Cardiac muscle cell (in vitro differentiated cells and primary cell): ENCODE measurements around the gene SLC4A8. TPM values are rescaled to one million over a fixed set of nuclear protein-coding genes. Genes with fewer than 3 reads are reported as not detected.

ENCODE experiments used
- DNase-seq, 2 donors: peaks; one replicate each; pipeline versions ENCODE4 v3.0.0 to v3.0.0-alpha.2; 2010 to 2017; ENCODE audit warnings: low read depth in 1 of 2, low spot score in 1 of 2
- H3K27ac ChIP-seq: fragments of 200-600 bp; sonication (generic); 2 replicates; pipeline ENCODE4 v1.5.1; 2016
- H3K27me3 ChIP-seq: fragments of 200-600 bp; sonication (generic); 2 replicates; pipeline ENCODE4 v1.6.0; 2016; ENCODE audit warnings: control low read depth
- H3K36me3 ChIP-seq: fragments of 200-600 bp; sonication (generic); 2 replicates; pipeline ENCODE4 v1.5.1; 2016; ENCODE audit warnings: control low read depth
- H3K4me1 ChIP-seq: fragments of 200-600 bp; sonication (generic); 2 replicates; pipeline ENCODE4 v1.8.1; 2017; ENCODE audit warnings: low read depth, mild to moderate bottlenecking, mixed run types
- H3K4me3 ChIP-seq: fragments of 200-600 bp; sonication (generic); 2 replicates; pipeline ENCODE4 v1.5.1; 2016; ENCODE audit warnings: mild to moderate bottlenecking
- H3K9me3 ChIP-seq: fragments of 200-600 bp; sonication (generic); 2 replicates; pipeline ENCODE4 v1.5.1; 2017; ENCODE audit warnings: low read depth, mild to moderate bottlenecking, control low read depth
- CTCF ChIP-seq: IDR thresholded peaks from 2 replicates; pipeline ENCODE4 v1.5.1; 2012; ENCODE audit warnings: low read depth, mild to moderate bottlenecking, low read length
- polyA plus RNA-seq: library from polyadenylated mRNA; unstranded; fragments of >200 nt; fragmentation: Nextera tagmentation; extraction: Ambion mirVana; gene quantifications from 2 replicates; pipeline ENCODE4 v1.2.1, GENCODE V29; 2016
- total RNA-seq: library from RNA; depleted of rRNA; stranded (reverse); fragments of >200 nt; gene quantifications from 2 replicates; pipeline ENCODE4 v1.2.3, GENCODE V29; 2016

The SLC4A8 gene
- total and polyA plus RNA-seq, 2 experiments from 2014 or later: 1.9 to 4.9 TPM

DNA sequence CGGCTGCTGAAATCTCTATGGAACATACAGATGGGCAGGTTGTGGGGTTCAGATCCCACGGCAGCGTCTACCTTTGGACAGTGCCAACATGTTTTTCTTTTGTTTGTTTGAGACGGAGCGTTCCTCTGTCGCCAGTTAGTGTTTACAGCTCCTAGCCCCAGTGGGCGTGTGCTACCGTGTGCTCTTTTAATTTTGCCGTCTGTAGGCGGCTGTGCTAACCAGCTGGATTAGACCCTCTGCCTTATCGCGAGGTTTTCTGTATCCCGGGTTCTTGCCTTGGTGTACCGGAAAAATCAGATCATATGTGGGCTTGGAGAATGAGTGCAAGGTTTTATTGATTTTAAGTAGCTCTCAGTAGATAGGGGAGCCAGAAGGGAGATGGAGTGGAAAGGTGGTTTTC lies 23.6 kb upstream of the SLC4A8 start:
- DNase-seq: no peak
- TF ChIP-seq CTCF: no peak

DNA sequence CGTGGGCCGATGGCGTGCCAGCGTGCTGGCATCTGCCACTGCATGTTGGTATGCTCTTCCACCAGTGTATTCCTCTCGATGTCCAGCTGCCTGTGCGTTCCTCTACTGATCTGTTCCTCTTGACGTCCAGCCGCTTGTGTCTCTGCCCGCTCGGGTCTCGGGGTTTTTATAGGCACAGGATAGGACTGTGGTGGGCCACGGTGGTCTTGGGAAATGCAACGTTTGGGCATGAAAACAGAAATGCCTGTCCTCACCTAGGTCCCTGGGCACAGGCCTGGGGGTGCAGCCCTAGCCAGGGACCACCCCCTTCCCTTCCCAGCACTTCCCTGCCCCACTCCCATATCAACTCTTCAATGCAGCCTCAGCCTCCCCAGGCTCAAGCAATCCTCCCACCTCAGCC lies 23.1 kb upstream of the SLC4A8 start:
- Histone ChIP-seq H3K36me3 (no peaks in the 10 kb centered on the region), H3K9me3 (no peaks in the 10 kb centered on the region), H3K4me3 (no peak overlapping the region), H3K27me3 (no peaks in the 10 kb centered on the region), H3K4me1 (no peaks in the 10 kb centered on the region), H3K27ac (no peak overlapping the region)
- no peak for TF ChIP-seq CTCF
- no peak for DNase-seq

More for the DNA sequence above, 23.6 kb upstream of the SLC4A8 start:
- Histone ChIP-seq H3K4me3 (no peak overlapping the region), H3K36me3 (no peaks in the 10 kb centered on the region), H3K27ac (no peak overlapping the region), H3K27me3 (no peaks in the 10 kb centered on the region), H3K9me3 (no peaks in the 10 kb centered on the region), H3K4me1 (no peaks in the 10 kb centered on the region)

- DNase-seq: no peak
- Histone ChIP-seq H3K4me3 (no peak overlapping the region), H3K27ac (no peak overlapping the region), H3K9me3 (no peaks in the 10 kb centered on the region), H3K4me1 (no peaks in the 10 kb centered on the region), H3K27me3 (no peaks in the 10 kb centered on the region), H3K36me3 (no peaks in the 10 kb centered on the region)
- no peak for TF ChIP-seq CTCF
Observed at GRCh38 chr12:51401900-51402299, 22.7 kb upstream of the SLC4A8 start.

GRCh38 chr12:51403159-51403558 lies 21.5 kb upstream of the SLC4A8 start:
- TF ChIP-seq CTCF: no peak
- Histone ChIP-seq H3K4me3 (no peak overlapping the region), H3K36me3 (no peaks in the 10 kb centered on the region), H3K4me1 (no peaks in the 10 kb centered on the region), H3K9me3 (no peaks in the 10 kb centered on the region), H3K27ac (no peak overlapping the region), H3K27me3 (no peaks in the 10 kb centered on the region)
- DNase-seq: peak in 1 of 2 donors; percentile 68

DNA sequence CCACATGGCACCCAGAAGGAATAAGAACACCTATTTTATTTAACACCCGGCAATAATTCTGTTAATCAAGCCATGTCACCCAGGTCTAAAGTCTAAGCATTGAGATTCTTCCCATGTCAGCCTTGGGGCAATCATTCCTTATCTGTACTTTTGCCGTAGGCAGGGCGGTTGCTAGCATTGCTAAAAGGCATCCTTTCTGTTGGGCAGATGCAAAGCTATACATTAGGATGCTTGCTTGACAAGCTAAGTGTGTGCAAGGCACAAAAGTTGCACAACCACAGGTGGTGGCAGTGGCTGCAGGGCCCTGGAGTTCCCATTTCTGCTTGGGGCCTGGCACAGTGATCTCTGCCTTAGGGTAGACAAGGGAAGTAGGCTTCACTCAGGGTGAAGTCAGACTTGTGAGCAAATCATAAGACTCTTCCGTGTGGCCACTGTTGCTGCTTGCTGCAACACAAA lies 20.9 kb upstream of the SLC4A8 start:
- H3K36me3 ChIP-seq: no peaks in the 10 kb centered on the region
- no peak overlapping the region for H3K4me3 ChIP-seq
- no peak for DNase-seq
- TF ChIP-seq CTCF: no peak
- no peaks in the 10 kb centered on the region for H3K4me1 ChIP-seq
- H3K27ac ChIP-seq: no peak overlapping the region
- H3K9me3 ChIP-seq: no peaks in the 10 kb centered on the region
- H3K27me3 ChIP-seq: no peaks in the 10 kb centered on the region

DNA sequence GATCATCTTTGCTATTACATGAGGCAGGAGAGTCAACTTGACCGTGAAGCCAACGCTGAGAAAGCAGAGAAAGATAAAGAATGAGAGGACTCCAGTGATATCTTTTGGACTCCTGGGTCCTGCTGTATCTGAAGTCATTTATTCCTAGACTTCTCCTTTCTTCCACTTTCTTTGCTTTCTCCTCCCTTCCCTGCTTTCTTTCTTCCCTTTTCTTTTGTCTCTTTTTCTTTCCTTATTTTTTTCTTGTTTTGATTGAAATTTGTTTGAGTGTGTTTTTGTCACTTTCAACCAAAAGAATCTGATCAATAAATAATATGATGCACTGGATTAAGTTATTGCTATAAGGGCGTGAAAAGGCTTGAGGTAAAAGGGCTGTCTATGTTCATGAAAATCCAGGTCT lies 20.0 kb upstream of the SLC4A8 start:
- peaks cover 5% of the 10 kb centered on the region for H3K4me1 ChIP-seq
- H3K36me3 ChIP-seq: no peaks in the 10 kb centered on the region
- H3K27ac ChIP-seq: no peak overlapping the region
- TF ChIP-seq CTCF: no peak
- DNase-seq: no peak
- no peaks in the 10 kb centered on the region for H3K9me3 ChIP-seq
- H3K4me3 ChIP-seq: no peak overlapping the region
- no peaks in the 10 kb centered on the region for H3K27me3 ChIP-seq
